Measurements from ENCODE around the gene KCND2.

The KCND2 gene

DNA sequence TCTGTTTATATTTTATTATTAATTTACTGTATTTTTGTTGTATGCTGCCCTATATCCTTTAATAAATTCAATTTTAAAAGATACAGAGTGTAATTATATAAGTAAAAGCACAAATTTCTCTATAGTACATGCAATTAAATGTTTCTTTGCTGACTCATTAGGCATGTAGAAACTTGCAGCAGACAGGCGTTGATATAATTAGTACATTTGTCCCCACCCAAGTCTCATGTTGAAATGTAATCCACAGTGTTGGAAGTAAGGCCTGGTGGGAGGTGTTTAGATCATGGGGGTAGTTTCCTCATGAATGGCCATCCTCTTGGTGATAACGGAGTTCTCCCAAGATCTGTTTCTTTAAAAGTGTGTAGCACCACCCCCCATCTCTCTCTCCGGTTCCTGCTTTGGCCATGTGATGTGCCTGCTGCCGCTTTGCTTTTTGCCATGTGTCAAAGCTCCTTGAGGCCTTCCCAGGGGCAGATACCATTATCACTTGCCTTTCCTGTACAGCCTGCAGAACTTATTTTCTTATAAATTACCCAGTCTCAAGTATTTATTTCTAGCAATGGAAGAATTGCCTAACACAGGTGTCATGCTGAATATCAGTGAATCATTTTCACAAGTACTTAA is 521.2 kb downstream of the KCND2 start:
- Histone ChIP-seq H3K79me2 (ENCODE audit: control insufficient read depth, insufficient read depth, low read length, unreplicated experiment) (no peaks in the 10 kb centered on the region), H3K27ac (ENCODE audit: low read depth, low read length) (no peak overlapping the region), H3K36me3 (ENCODE audit: insufficient read depth, low read length) (no peaks in the 10 kb centered on the region), H3K4me1 (ENCODE audit: control insufficient read depth, insufficient read depth, low read length, unreplicated experiment) (peaks cover 12% of the 10 kb centered on the region), H3K4me3 (ENCODE audit: low read depth, low read length) (no peak overlapping the region), H2AFZ (ENCODE audit: low read length, unreplicated experiment) (no peak overlapping the region), H3K27me3 (ENCODE audit: insufficient read depth, low read length) (no peaks in the 10 kb centered on the region)

DNA sequence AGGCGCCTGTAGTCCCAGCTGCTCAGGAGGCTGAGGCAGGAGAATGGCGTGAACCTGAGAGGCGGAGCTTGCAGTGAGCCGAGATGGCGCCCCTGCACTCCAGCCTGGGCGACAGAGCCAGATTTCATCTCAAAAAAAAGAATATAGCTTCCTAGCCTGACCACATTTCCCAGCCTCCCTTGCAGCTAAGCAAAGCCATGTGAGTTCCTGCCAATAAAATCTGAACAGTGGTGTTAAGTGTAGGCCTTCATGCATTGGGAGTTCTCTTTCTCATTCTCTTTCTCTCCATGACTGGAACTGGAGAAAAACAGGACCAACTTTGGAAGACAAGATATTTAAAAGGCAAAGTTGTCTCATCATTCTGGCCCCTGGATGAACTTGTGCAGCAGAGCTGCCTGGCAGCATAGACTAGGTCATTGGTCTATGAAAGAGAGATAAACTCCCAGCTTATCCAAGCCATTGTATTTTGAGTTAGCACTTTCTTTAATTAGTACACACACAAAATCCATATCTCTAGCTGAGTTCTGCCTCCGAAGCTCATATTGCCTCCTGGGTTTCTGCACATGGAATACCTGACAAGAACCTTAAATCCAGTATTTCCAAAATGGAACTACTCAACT is 524.2 kb downstream of the KCND2 start:
- H3K27me3 ChIP-seq (ENCODE audit: insufficient read depth, low read length): no peaks in the 10 kb centered on the region
- no peak overlapping the region for H3K4me3 ChIP-seq (ENCODE audit: low read depth, low read length)
- peaks cover 12% of the 10 kb centered on the region for H3K4me1 ChIP-seq (ENCODE audit: control insufficient read depth, insufficient read depth, low read length, unreplicated experiment)
- H2AFZ ChIP-seq (ENCODE audit: low read length, unreplicated experiment): no peak overlapping the region
- no peaks in the 10 kb centered on the region for H3K36me3 ChIP-seq (ENCODE audit: insufficient read depth, low read length)
- no peaks in the 10 kb centered on the region for H3K79me2 ChIP-seq (ENCODE audit: control insufficient read depth, insufficient read depth, low read length, unreplicated experiment)
- H3K27ac ChIP-seq (ENCODE audit: low read depth, low read length): no peak overlapping the region

DNA sequence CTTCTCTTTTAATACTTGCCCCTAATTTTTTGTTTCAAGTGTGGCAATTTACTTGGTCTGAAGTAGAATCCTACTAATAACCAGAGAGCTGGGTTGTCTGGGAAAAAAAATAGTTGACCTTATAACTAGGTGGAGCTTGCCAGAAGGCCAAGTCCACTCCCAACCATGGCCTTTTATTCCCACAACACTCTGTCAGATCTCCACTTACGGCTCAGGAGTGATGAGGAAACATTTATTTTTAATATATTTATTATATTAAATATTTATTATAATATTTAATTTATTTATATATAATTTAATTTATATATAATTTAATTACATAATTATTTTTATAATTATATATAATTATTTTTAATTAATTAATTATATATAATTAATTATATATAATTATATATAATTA is 526.2 kb downstream of the KCND2 start:
- Histone ChIP-seq H3K79me2 (ENCODE audit: control insufficient read depth, insufficient read depth, low read length, unreplicated experiment) (no peaks in the 10 kb centered on the region), H2AFZ (ENCODE audit: low read length, unreplicated experiment) (no peak overlapping the region), H3K27me3 (ENCODE audit: insufficient read depth, low read length) (no peaks in the 10 kb centered on the region)

More for the DNA sequence above, 526.2 kb downstream of the KCND2 start:
- H3K27ac ChIP-seq (ENCODE audit: low read depth, low read length): no peak overlapping the region
- no peak overlapping the region for H3K4me3 ChIP-seq (ENCODE audit: low read depth, low read length)
- H3K4me1 ChIP-seq (ENCODE audit: control insufficient read depth, insufficient read depth, low read length, unreplicated experiment): no peaks in the 10 kb centered on the region
- H3K36me3 ChIP-seq (ENCODE audit: insufficient read depth, low read length): no peaks in the 10 kb centered on the region

Measured in ACC112 (cell line).